ENCODE data around the gene TRABD2B. TPM values are rescaled to one million over a fixed set of nuclear protein-coding genes. Genes with fewer than 3 reads are reported as not detected.

Gene TRABD2B
- total RNA-seq, 1 donor from 2014 or later, result 0.89 TPM

GRCh38 chr1:48016515-48016914 is 19.3 kb upstream of the TRABD2B start:
- DNase-seq (ENCODE audit: low read depth), result no peak
- no peak overlapping the region for H3K4me3 ChIP-seq (ENCODE audit: insufficient read depth, low read depth, low read length)
- Mint-ChIP-seq H3K27me3 (ENCODE audit: low read depth, unreplicated experiment) (peaks cover 12% of the 10 kb centered on the region), H3K4me3 (ENCODE audit: unreplicated experiment) (no peak overlapping the region), H3K27ac (ENCODE audit: unreplicated experiment) (no peak overlapping the region), H3K9me3 (ENCODE audit: unreplicated experiment) (no peaks in the 10 kb centered on the region), H3K4me1 (ENCODE audit: low read depth, unreplicated experiment) (peaks cover 24% of the 10 kb centered on the region), H3K36me3 (ENCODE audit: low read depth, unreplicated experiment) (no peaks in the 10 kb centered on the region)
- H3K36me3 ChIP-seq (ENCODE audit: insufficient read depth, low read length), result no peaks in the 10 kb centered on the region
- H3K27me3 ChIP-seq (ENCODE audit: insufficient read depth, low read length), result peaks cover 4% of the 10 kb centered on the region
- no peaks in the 10 kb centered on the region for H3K9me3 ChIP-seq (ENCODE audit: insufficient read depth, low read depth, low read length)
- H3K27ac ChIP-seq (ENCODE audit: low read depth, low read length), result no peak overlapping the region
- H4K20me1 ChIP-seq (ENCODE audit: insufficient read depth, low read length), result no peaks in the 10 kb centered on the region
- no peak for FAIRE-seq
- H3K4me2 ChIP-seq (ENCODE audit: low read length), result no peak overlapping the region
- H2AFZ ChIP-seq (ENCODE audit: low read depth, low read length), result no peak overlapping the region
- H3K4me1 ChIP-seq (ENCODE audit: insufficient read depth, low read length), result no peaks in the 10 kb centered on the region
- H3K9ac ChIP-seq (ENCODE audit: low read length), result no peak overlapping the region
- TF ChIP-seq, protein P1, sequence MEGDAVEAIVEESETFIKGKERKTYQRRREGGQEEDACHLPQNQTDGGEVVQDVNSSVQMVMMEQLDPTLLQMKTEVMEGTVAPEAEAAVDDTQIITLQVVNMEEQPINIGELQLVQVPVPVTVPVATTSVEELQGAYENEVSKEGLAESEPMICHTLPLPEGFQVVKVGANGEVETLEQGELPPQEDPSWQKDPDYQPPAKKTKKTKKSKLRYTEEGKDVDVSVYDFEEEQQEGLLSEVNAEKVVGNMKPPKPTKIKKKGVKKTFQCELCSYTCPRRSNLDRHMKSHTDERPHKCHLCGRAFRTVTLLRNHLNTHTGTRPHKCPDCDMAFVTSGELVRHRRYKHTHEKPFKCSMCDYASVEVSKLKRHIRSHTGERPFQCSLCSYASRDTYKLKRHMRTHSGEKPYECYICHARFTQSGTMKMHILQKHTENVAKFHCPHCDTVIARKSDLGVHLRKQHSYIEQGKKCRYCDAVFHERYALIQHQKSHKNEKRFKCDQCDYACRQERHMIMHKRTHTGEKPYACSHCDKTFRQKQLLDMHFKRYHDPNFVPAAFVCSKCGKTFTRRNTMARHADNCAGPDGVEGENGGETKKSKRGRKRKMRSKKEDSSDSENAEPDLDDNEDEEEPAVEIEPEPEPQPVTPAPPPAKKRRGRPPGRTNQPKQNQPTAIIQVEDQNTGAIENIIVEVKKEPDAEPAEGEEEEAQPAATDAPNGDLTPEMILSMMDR (IDR thresholded peaks at IDR 0.05; ENCODE audit: insufficient read depth, low read depth, low read length), result no peak
- no peak for TF ChIP-seq EZH2 (IDR thresholded peaks at IDR 0.05; ENCODE audit: insufficient read depth, low read length)
- H3K79me2 ChIP-seq (ENCODE audit: insufficient read depth, low read length), result no peaks in the 10 kb centered on the region

- Histone ChIP-seq H4K20me1 (ENCODE audit: insufficient read depth, low read length) (no peaks in the 10 kb centered on the region), H3K9me3 (ENCODE audit: insufficient read depth, low read depth, low read length) (no peaks in the 10 kb centered on the region), H3K9ac (ENCODE audit: low read length) (no peak overlapping the region), H3K36me3 (ENCODE audit: insufficient read depth, low read length) (no peaks in the 10 kb centered on the region), H3K4me1 (ENCODE audit: insufficient read depth, low read length) (no peaks in the 10 kb centered on the region), H3K79me2 (ENCODE audit: insufficient read depth, low read length) (no peaks in the 10 kb centered on the region), H3K4me3 (ENCODE audit: insufficient read depth, low read depth, low read length) (no peak overlapping the region), H2AFZ (ENCODE audit: low read depth, low read length) (no peak overlapping the region), H3K27me3 (ENCODE audit: insufficient read depth, low read length) (peaks cover 4% of the 10 kb centered on the region), H3K4me2 (ENCODE audit: low read length) (no peak overlapping the region), H3K27ac (ENCODE audit: low read depth, low read length) (no peak overlapping the region)
- DNase-seq (ENCODE audit: low read depth) (no peak), FAIRE-seq (no peak)
- Mint-ChIP-seq H3K9me3 (ENCODE audit: unreplicated experiment) (no peaks in the 10 kb centered on the region), H3K27me3 (ENCODE audit: low read depth, unreplicated experiment) (peaks cover 9% of the 10 kb centered on the region), H3K27ac (ENCODE audit: unreplicated experiment) (no peak overlapping the region), H3K4me1 (ENCODE audit: low read depth, unreplicated experiment) (peaks cover 17% of the 10 kb centered on the region), H3K36me3 (ENCODE audit: low read depth, unreplicated experiment) (no peaks in the 10 kb centered on the region), H3K4me3 (ENCODE audit: unreplicated experiment) (no peak overlapping the region)
- TF ChIP-seq EZH2 (IDR thresholded peaks at IDR 0.05; ENCODE audit: insufficient read depth, low read length), result no peak
- TF ChIP-seq, protein P1 (IDR thresholded peaks at IDR 0.05; ENCODE audit: insufficient read depth, low read depth, low read length), result no peak
These were observed 16.1 kb upstream of the TRABD2B start for GRCh38 chr1:48013270-48013669.

GRCh38 chr1:48007047-48007446 is 9.9 kb upstream of the TRABD2B start:
- H3K9me3 Mint-ChIP-seq (ENCODE audit: unreplicated experiment), result peaks cover 3% of the 10 kb centered on the region
- Histone ChIP-seq H3K9ac (ENCODE audit: low read length) (no peak overlapping the region), H2AFZ (ENCODE audit: low read depth, low read length) (no peak overlapping the region), H3K4me3 (ENCODE audit: insufficient read depth, low read depth, low read length) (no peak overlapping the region), H3K4me2 (ENCODE audit: low read length) (no peak overlapping the region), H3K36me3 (ENCODE audit: insufficient read depth, low read length) (no peaks in the 10 kb centered on the region), H3K27me3 (ENCODE audit: insufficient read depth, low read length) (peaks cover 4% of the 10 kb centered on the region), H4K20me1 (ENCODE audit: insufficient read depth, low read length) (no peaks in the 10 kb centered on the region), H3K9me3 (ENCODE audit: insufficient read depth, low read depth, low read length) (no peaks in the 10 kb centered on the region), H3K79me2 (ENCODE audit: insufficient read depth, low read length) (no peaks in the 10 kb centered on the region), H3K4me1 (ENCODE audit: insufficient read depth, low read length) (no peaks in the 10 kb centered on the region), H3K27ac (ENCODE audit: low read depth, low read length) (no peak overlapping the region)
- H3K36me3 Mint-ChIP-seq (ENCODE audit: low read depth, unreplicated experiment), result no peaks in the 10 kb centered on the region
- H3K4me3 Mint-ChIP-seq (ENCODE audit: unreplicated experiment), result no peak overlapping the region
- TF ChIP-seq, protein P1 (IDR thresholded peaks at IDR 0.05; ENCODE audit: insufficient read depth, low read depth, low read length), result no peak
- no peak for TF ChIP-seq EZH2 (IDR thresholded peaks at IDR 0.05; ENCODE audit: insufficient read depth, low read length)
- H3K4me1 Mint-ChIP-seq (ENCODE audit: low read depth, unreplicated experiment), result peaks cover 10% of the 10 kb centered on the region
- DNase-seq (ENCODE audit: low read depth) (peak; percentile 10), FAIRE-seq (no peak)
- peaks cover 12% of the 10 kb centered on the region for H3K27me3 Mint-ChIP-seq (ENCODE audit: low read depth, unreplicated experiment)
- H3K27ac Mint-ChIP-seq (ENCODE audit: unreplicated experiment), result peak overlapping the region; percentile 88
